Medulla oblongata (tissue), 1 donor: ENCODE measurements around the gene CYP4F22.

Experiments
- DNase-seq: peaks from one replicate; pipeline ENCODE4 v3.0.0-alpha.2; 2015; ENCODE audit errors: extremely low spot score

CYP4F22 gene

DNA sequence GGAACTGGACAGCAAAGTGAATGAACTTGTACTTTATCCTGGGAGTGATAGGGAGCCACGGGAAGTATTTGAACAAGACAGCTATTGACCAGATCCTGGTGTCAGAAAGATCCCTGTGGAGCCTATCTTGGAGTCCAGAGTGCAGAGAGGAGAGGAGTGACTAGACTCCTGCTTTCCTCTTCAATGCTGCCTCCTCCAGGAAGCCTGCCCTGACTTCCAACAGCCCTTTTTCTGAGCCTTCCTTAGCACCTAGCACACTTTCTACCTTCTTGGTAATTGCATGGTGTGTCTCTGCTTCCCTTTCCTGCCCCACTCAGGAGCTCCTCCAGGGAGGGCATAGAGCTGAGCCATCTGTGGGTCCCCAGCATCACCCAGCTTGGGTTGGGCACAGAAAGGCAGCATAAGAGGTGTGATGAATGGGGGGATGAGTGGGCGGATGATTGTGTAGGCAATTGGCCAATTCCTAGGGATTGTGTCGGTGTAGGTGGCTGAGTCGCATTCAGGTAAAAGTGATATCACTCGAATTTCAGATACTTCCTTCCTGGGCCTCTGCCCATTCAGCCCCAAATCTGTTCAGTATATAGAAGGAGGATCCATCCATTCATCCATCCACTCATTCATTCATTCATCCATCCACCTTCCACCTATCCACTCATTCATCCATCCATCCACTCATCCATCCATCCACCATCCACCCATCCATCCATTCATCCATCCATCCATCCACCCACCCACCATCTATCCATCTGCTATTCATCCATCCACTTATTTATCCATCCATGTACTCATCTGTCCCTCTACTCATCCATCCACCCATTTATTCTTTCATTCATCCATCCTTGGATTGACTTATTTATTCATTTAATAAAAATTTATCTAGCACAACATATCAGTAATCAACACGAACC is 26.9 kb downstream of the CYP4F22 start:
- no peak for DNase-seq

DNA sequence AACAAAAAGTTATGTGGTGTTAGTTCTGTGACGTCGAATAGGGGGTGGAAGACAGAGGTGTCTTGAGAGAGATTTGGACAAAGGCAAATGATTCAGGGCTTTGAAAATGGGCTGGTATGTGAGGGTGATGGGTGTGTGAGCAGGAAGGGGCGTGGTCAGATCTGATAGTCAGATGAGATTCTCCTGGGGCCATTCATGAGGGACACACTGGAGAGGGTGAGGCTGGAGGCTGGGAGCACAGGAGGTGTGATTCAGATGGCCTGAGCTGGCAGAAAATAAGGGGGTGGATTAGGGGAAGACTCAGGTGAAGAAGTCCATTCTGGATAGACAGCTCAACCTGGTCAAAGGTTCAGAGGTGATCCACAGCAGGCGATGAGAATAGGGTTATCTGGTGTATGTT is 28.0 kb downstream of the CYP4F22 start:
- DNase-seq: no peak

- no peak for DNase-seq
These were observed 30.4 kb downstream of the CYP4F22 start for GRCh38 chr19:15538774-15539173.

DNA sequence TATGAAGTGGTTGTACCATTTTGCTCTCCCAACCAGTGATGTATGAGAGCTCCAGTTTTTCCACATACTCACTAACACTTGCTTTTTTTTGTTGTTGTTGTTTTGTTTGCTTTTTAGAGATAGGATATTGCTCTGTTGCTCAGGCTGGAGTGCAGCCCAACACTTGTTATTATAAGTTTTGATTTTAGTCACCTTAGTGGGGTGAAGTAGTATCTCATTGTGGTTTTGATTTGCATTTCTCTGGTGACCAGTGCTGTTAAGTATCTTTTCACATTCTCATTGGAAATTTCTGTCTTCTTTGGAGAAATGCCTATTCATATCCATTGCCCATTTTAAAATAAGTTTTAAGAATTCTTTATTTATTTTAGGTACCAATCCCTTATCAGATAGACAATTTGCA is 31.3 kb downstream of the CYP4F22 start:
- DNase-seq: no peak

DNA sequence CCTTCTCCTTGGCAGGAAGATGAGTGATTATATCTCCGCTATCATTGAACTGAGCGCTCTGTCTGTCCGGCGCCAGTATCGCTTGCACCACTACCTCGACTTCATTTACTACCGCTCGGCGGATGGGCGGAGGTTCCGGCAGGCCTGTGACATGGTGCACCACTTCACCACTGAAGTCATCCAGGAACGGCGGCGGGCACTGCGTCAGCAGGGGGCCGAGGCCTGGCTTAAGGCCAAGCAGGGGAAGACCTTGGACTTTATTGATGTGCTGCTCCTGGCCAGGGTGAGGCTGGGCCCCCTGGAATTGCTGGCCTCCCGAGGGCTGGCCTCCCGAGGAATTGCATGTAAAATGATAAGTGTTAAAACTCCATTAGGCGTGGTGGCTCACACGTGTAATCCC is 32.1 kb downstream of the CYP4F22 start:
- no peak for DNase-seq

DNA sequence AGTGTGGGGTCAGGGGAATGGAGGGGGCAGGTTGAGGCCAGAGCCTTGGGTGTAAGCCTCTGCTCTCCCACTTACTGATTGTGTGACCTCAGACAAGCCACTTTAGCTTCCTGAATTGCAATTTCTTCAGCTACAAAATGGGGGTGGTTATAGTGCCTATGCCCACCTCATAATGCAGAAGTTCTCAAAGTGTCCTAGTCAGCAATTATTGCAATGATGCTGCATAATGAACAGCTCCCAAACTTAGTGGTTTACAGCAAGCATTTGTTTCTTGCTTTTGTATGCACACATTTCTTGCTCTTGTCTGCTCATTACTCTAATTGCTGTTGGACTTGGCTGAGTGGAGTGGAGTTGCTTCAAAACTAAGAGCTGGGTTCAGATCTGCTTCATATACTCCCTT is 36.0 kb downstream of the CYP4F22 start:
- no peak for DNase-seq

DNA sequence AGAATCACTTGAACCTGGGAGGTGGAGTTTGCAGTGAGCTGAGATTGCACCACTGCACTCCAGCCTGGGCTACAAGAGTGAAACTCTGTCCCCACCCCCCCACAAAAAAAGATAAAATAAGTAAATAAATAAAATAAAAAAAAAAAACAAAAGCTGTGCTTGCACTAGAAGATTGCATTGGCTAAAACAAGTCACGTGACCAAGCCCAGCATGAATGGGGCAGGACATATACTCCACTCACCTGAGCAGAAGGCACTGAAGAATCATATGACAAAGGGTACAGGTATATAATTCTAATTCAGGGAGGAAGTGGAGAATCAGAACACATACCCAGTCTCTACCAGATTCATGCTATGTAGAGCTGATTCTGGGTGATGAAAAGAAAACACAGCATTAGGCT is 36.6 kb downstream of the CYP4F22 start:
- DNase-seq: no peak

DNA sequence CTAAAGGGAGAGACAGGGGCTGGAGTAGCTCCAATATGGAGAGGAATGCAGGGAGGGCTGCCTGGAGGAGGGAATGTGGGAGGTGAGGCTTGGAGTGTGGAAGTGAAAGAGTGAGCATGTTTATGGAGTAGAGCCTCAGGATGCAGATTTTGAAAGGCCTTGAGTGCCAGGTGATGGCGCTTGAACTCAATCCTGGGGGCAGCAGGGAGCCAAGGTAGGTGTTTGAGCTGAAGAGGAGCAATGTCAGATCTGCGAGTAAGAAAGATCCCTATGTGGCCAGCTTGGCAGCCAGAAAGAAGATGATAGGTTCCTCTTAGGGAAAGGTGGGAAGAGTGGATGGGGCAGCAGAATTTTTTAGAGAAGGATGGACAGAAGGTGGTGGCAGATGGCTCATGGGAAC is 40.3 kb downstream of the CYP4F22 start:
- DNase-seq: no peak

- DNase-seq: no peak
These were observed 41.3 kb downstream of the CYP4F22 start for GRCh38 chr19:15549581-15549980.

GRCh38 chr19:15550273-15550672 is 41.9 kb downstream of the CYP4F22 start:
- no peak for DNase-seq

- DNase-seq: no peak
These were observed 42.6 kb downstream of the CYP4F22 start for GRCh38 chr19:15550929-15551292.

GRCh38 chr19:15551293-15552004 is 43.1 kb downstream of the CYP4F22 start:
- DNase-seq: no peak

DNA sequence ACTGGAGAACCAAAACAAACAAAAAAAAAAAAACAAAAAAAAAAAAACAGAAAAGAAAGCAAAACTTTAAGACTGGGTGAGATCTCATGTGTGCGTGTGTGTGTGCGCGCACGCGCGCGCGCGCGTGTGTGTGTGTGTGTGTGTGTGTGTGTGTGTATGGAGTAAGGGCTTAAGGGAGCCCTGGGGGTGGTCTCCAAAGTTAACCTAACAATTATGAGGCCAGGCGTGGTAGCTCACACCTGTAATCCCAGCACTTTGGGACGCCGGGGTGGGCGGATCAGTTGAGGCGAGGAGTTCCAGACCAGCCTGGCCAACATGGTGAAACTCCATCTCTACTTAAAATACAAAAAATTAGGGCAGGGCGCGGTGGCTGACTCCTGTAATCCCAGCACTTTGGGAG is 46.7 kb downstream of the CYP4F22 start:
- no peak for DNase-seq

- peak; percentile 93 for DNase-seq
These were observed 47.7 kb downstream of the CYP4F22 start for GRCh38 chr19:15555759-15556633.

- DNase-seq: no peak
These were observed 48.4 kb downstream of the CYP4F22 start for GRCh38 chr19:15556634-15557181.

DNA sequence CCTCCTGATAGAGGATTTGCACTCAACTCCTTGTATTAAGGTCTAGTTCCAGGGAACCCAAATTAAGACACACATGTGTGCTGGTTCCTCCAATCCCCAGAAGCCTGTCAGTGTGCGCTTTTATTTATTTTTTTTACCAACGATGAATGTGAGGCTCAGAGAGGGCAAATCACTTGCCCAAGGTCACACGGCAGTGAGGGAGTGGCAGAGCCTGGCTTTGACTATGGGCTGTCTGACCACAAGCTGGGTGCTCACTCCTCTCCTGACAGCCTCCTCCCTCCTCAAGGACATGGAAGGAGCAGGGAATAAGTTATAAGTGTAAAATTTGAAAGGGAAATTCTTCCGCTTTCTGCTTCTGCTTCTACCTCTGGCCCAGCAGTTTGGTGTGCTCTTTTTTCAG is 48.9 kb downstream of the CYP4F22 start:
- DNase-seq: no peak

GRCh38 chr19:15562145-15562544 is 53.8 kb downstream of the CYP4F22 start:
- DNase-seq: no peak

- DNase-seq: no peak
These were observed 54.5 kb downstream of the CYP4F22 start for GRCh38 chr19:15562861-15563260.

- peak; percentile 11 for DNase-seq
These were observed 55.0 kb downstream of the CYP4F22 start for GRCh38 chr19:15563325-15563794.

DNA sequence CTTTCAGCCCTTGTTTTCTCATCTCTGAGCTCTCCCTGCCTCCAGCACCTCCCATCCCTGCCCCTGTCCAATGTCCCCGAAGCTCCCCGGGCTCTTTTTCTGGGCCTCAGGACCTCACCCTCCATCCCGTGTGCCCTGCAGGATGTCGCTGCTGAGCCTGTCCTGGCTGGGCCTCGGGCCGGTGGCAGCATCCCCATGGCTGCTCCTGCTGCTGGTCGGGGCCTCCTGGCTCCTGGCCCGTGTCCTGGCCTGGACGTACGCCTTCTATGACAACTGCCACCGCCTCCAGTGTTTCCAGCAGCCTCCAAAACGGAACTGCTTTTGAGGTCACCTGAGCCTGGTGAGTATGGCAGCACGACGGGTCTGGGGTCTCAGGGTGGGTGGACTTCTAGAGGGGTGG is 55.6 kb downstream of the CYP4F22 start:
- no peak for DNase-seq

GRCh38 chr19:15564534-15565168 is 56.3 kb downstream of the CYP4F22 start:
- no peak for DNase-seq
